ENCODE results near the gene KIF25. TPM values are rescaled to one million over a fixed set of nuclear protein-coding genes. Genes with fewer than 3 reads are reported as not detected.

KIF25 gene
- total RNA-seq, 1 experiment from 2014 or later, result 0.59 TPM

- H4K8ac ChIP-seq (replicated peaks; ENCODE audit: insufficient read length, low read depth, low read length), result no peak overlapping the region
- no peaks in the 10 kb centered on the region; the same call in 1 of the 2 replicates for H3K4me1 ChIP-seq (ENCODE audit: insufficient read depth, low read length)
- H4K20me1 ChIP-seq (ENCODE audit: control insufficient read depth, insufficient read depth, insufficient read length), result no peaks in the 10 kb centered on the region
- Mint-ChIP-seq H3K36me3 (ENCODE audit: insufficient read depth in 1 of 3, low read depth in 3 of 3) (peaks cover 0 to 4% (median 2%) of the 10 kb centered on the region in 3 experiments; a peak in 1 of 7 replicates), H3K4me1 (peaks cover 4 to 13% of the 10 kb centered on the region in 2 experiments; a peak in 3 of 4 replicates), H3K4me3 (no peak overlapping the region), H3K9me3 (peaks cover 7 to 9% of the 10 kb centered on the region in 2 experiments; a peak in 4 of 5 replicates), H3K27ac (no peak overlapping the region), H3K27me3 (ENCODE audit: low read depth) (peaks cover 2% of the 10 kb centered on the region)
- H2AFZ ChIP-seq (ENCODE audit: low read length), result no peak overlapping the region
- no peak overlapping the region; the same call in 1 of the 2 replicates for H3K14ac ChIP-seq (ENCODE audit: insufficient read depth, low read length)
- no peaks in the 10 kb centered on the region for H3K79me2 ChIP-seq (ENCODE audit: insufficient read depth, low read length)
- no peak overlapping the region for H4K5ac ChIP-seq (ENCODE audit: insufficient read length, low read depth, low read length)
- no peak overlapping the region for H2BK120ac ChIP-seq (ENCODE audit: low read depth, low read length, poor library complexity, severe bottlenecking)
- no peak overlapping the region for H3T11ph ChIP-seq (ENCODE audit: low read length)
- no peak overlapping the region for H2BK20ac ChIP-seq (ENCODE audit: low read depth, low read length, poor library complexity, severe bottlenecking)
- H2BK5ac ChIP-seq (ENCODE audit: insufficient read length, low read length), result no peak overlapping the region
- no peak for TF ChIP-seq CTCF (conservative IDR thresholded peaks at IDR 0.05)
- no peaks in the 10 kb centered on the region for H3K27me3 ChIP-seq (ENCODE audit: insufficient read depth, low read length)
- no peak overlapping the region for H3K4ac ChIP-seq (ENCODE audit: low read depth, low read length)
- WGBS (ENCODE audit: extremely low coverage, insufficient read length, low lambda C conversion rate), result no CpG with 5 or more reads among the region's 11 CpGs
- no peak overlapping the region for H3K9ac ChIP-seq (ENCODE audit: extremely low read depth, insufficient read length, low read length)
- no peak for DNase-seq
- no peak overlapping the region for H2AK5ac ChIP-seq (ENCODE audit: insufficient read length, low read length)
- no peak overlapping the region for H4K91ac ChIP-seq (ENCODE audit: insufficient read length, low read depth, low read length)
- no peak overlapping the region for H2BK15ac ChIP-seq (ENCODE audit: low read depth, low read length)
- H3K27ac ChIP-seq (ENCODE audit: insufficient read length, low read depth, low read length), result no peak overlapping the region
- H3K4me2 ChIP-seq (ENCODE audit: insufficient read depth, insufficient read length, low read length), result no peak overlapping the region
- H3K56ac ChIP-seq (ENCODE audit: insufficient read length, low read depth, low read length), result no peak overlapping the region
- H3K79me1 ChIP-seq (ENCODE audit: insufficient read depth, low read depth, low read length, poor library complexity, severe bottlenecking), result no peaks in the 10 kb centered on the region
- no peak overlapping the region for H3K18ac ChIP-seq (ENCODE audit: insufficient read length, low read depth, low read length)
- no peak overlapping the region for H3K23ac ChIP-seq (ENCODE audit: insufficient read length, low read depth, low read length)
- H3K23me2 ChIP-seq (ENCODE audit: insufficient read length, low read depth, low read length, poor library complexity, severe bottlenecking), result no peaks in the 10 kb centered on the region
- no peak overlapping the region for H2BK12ac ChIP-seq (ENCODE audit: insufficient read length, low read depth, low read length)
- no peaks in the 10 kb centered on the region for H3K9me3 ChIP-seq (ENCODE audit: control insufficient read depth, low read depth, low read length)
Observed at GRCh38 chr6:167993831-167994230, 3.6 kb upstream of the KIF25 start.

Data from H9 (cell line).